ENCODE data around the gene CRYM.

DNA sequence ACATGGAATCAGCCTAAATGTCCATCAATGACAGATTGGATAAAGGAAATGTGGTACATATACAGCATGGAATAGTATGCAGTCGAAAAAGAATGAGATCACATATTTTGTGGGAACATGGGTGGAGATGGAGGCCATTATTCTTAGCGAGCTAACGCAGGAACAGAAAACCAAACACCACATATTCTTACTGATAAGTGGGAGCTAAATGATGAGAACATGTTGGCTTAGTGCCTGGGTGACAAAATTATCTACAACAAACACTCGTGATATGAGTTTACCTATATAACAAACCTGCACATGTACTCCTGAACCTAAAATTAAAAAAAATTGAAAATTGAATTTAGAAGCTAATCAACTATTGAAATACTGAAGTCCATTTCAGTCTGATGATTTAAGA, 38.4 kb downstream of the CRYM start:
- no peak for TF ChIP-seq POLR2AphosphoS5 (IDR thresholded peaks at IDR 0.05; ENCODE audit: borderline replicate concordance, low read depth, low read length)
- TF ChIP-seq EZH2 (IDR thresholded peaks at IDR 0.05), result no peak
